ENCODE measurements around the gene CXCL12.
A peak's percentile ranks its signal among the peaks of the same experiment; 100 is the strongest.

The CXCL12 gene

GRCh38 chr10:44389150-44389549 is 4.3 kb upstream of the CXCL12 start:
- no peak for TF ChIP-seq CTCF (IDR thresholded peaks at IDR 0.05; ENCODE audit: extremely low read depth, missing control alignments)
- DNase-seq (ENCODE audit: low spot score): no peak

- DNase-seq (ENCODE audit: low spot score): no peak
- TF ChIP-seq CTCF (IDR thresholded peaks at IDR 0.05; ENCODE audit: extremely low read depth, missing control alignments): no peak
Measured at GRCh38 chr10:44388641-44389040, 3.7 kb upstream of the CXCL12 start.

- DNase-seq (ENCODE audit: low spot score): no peak
- no peak for TF ChIP-seq CTCF (IDR thresholded peaks at IDR 0.05; ENCODE audit: extremely low read depth, missing control alignments)
Measured at GRCh38 chr10:44387853-44388251, 3.0 kb upstream of the CXCL12 start.

DNA sequence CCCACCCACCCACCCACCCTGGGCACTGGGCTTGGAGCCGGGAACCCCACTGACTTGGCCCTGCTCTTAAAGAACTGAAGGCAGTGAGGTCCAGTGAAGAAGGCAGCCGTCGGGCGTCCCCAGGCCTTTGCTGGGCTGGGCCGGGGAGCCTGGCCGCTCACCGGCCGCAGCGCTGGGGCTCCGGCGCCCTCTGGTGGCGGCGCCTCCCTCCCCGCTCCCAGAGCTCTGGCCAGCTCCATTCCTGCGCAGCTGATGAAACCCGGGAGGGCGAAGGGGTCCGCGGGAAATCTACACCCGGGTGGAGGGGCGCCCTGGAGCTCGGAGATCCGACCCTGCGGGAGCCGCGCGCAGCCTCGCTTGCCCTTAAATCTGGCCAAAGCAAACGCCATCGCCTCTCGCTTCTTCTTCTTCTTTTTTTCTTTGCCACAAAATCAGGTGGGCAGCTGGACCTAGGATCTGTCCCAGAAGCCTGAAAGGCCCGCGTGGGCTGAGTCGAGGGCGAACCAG is 1.7 kb upstream of the CXCL12 start:
- peak; percentile 90 for DNase-seq (ENCODE audit: low spot score)
- TF ChIP-seq CTCF (IDR thresholded peaks at IDR 0.05; ENCODE audit: extremely low read depth, missing control alignments): peak; percentile 71

GRCh38 chr10:44385696-44386441 is 972 bp upstream of the CXCL12 start:
- no peak for TF ChIP-seq CTCF (IDR thresholded peaks at IDR 0.05; ENCODE audit: extremely low read depth, missing control alignments)
- DNase-seq (ENCODE audit: low spot score): peak; percentile 44

GRCh38 chr10:44384601-44385025 is 284 bp downstream of the CXCL12 start:
- TF ChIP-seq CTCF (IDR thresholded peaks at IDR 0.05; ENCODE audit: extremely low read depth, missing control alignments): no peak
- peak; percentile 37 for DNase-seq (ENCODE audit: low spot score)

DNA sequence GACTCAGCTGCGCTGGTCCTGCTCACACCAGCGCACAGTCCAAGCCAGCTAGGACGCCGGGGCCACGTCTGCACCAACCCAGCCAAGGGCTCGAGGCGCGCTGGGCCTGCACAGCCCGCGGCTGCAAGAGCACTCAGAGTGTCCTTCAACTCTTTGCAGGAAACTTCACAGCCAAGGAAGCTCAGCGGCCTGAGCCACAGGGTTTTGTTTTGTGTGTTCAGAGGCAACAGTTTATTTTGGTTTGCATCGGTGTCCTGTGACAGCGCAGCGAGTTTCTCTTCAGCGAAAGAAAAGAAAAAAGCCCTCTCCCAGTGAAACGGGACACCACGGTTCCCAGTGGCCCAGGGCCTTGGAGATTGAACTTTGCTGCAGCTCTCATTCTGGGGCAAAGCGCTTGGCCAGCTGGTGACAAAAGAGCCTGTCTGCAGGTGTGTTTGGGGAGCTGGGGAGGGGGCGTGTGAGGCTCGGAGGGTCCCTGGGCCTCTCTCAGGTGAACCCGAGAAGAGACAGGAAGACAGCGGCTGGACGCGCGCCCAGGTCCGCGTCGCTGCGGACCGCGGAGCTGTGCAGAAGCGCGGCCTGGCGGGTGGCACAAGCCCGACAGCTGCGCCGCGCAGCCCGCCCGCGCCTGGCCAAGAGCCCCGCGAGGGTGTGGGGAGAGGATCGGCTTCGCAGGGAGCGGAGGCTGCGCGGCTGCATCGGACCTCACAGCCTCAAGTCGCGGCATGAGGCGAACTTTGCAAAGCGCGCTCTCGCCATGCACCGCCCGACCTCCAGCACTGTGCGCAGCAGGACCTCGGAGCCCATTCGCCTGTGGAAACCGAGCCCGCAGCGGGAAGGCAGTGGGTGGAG is 922 bp downstream of the CXCL12 start:
- no peak for TF ChIP-seq CTCF (IDR thresholded peaks at IDR 0.05; ENCODE audit: extremely low read depth, missing control alignments)
- DNase-seq (ENCODE audit: low spot score): peak; percentile 39
